ENCODE data around the gene ESAM. TPM values are rescaled to one million over a fixed set of nuclear protein-coding genes. Genes with fewer than 3 reads are reported as not detected.

The ESAM gene
- 3.7 TPM for total RNA-seq

GRCh38 chr11:124762105-124762623 lies at the start of gene ESAM:
ESAM (minus strand) TSS chr11:124762290; CDS start chr11:124762154, 136 bp downstream.
- FAIRE-seq = no peak

DNA sequence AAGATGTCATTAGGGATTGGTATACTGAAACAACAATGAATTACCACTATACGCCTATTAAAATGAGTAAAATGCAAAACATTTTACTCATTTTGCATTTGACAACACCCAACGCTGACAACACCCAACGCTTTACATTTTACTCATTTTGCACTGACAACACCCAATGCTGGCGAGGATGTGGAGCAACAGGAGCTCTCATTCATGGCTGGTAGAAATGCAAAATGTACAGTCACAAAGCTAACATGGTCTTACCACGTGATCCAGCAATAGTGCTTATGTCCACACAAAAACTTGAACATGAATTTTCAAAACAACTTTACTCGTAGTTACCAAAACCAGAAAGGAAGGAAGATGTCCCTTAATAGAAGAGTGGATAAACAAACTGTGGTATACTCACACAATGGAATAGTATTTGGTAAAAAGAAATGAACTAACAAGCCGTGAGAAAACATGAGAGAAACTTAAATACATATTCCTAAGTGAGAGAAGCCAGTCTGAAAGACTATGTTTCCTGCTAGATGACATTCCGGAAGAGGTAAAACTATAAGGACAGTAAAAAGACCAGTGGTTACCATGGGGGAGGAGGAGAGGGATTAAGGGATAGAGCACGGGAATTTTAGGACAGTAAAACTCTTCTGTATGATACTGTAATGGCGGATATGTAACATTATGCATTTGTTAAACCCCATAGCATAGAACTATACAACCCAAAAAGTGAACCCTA lies 49.5 kb upstream of the ESAM start:
- FAIRE-seq (no peak), DNase-seq (ENCODE audit: low spot score in 2 of 2) (no peak)

More at GRCh38 chr11:124762105-124762623, at the start of gene ESAM:
- peak in 1 of 2 donors; percentile 50 for DNase-seq (ENCODE audit: low spot score in 2 of 2)

GRCh38 chr11:124807660-124808270 lies 45.7 kb upstream of the ESAM start:
- DNase-seq (ENCODE audit: low spot score in 2 of 2) = no peak
- FAIRE-seq = no peak

DNA sequence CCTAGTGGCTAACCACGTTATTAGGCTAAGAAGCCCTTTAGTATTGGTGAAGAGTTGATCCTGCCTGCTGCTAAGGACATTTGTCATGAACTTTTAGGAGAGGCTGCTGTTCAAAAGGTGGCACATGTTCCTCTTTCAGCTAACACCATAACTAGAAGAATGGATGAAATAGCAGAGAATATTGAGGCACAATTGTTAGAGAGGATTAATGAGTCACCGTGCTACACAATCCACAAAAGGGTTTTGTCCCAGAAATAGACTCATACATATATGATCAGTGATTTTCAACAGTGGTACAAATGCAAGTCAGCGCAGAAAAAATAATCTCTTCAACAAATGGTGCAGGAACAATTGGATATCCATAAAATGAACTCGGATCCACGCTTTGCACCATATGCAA lies 45.1 kb upstream of the ESAM start:
- DNase-seq (ENCODE audit: low spot score in 2 of 2) (no peak), FAIRE-seq (no peak)

GRCh38 chr11:124804884-124805283 lies 42.8 kb upstream of the ESAM start:
- no peak for DNase-seq (ENCODE audit: low spot score in 2 of 2)
- no peak for FAIRE-seq

DNA sequence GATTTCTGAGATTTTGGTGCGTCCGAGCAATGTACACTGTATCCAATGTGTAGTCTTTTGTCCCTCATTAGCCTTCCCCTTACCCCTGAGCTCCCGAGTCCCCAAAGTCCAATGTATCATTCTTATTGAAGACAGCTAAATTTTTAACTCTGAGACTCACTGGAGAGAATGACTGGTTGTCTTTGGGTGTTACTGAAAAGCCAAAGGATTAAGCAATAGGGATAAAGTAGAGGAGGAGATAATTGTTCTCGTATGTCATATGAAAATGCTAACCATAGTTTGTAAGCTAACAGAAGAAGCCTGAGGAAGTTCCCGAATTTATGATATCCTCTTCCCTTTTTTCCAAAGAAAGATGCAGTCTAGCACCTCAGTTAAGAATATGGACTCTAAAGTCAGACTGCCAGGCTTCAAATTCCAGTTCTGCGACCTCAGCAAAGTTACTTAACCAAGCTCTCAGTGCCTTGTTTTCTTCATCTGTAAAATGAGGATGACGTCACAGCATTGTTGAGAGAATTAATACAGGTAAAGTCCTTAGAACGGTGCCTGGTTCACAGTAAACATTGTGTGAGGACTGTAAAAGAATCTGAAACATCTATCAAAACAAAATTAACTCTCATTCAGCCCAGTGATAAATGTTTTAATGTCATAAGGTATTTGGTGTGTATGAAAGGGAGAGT lies 39.7 kb upstream of the ESAM start:
- no peak for FAIRE-seq
- DNase-seq (ENCODE audit: low spot score in 2 of 2) = no peak

- FAIRE-seq = no peak
- DNase-seq (ENCODE audit: low spot score in 2 of 2) = peak in 1 of 2 donors; percentile 14
Observed at GRCh38 chr11:124801014-124801413, 38.9 kb upstream of the ESAM start.

DNA sequence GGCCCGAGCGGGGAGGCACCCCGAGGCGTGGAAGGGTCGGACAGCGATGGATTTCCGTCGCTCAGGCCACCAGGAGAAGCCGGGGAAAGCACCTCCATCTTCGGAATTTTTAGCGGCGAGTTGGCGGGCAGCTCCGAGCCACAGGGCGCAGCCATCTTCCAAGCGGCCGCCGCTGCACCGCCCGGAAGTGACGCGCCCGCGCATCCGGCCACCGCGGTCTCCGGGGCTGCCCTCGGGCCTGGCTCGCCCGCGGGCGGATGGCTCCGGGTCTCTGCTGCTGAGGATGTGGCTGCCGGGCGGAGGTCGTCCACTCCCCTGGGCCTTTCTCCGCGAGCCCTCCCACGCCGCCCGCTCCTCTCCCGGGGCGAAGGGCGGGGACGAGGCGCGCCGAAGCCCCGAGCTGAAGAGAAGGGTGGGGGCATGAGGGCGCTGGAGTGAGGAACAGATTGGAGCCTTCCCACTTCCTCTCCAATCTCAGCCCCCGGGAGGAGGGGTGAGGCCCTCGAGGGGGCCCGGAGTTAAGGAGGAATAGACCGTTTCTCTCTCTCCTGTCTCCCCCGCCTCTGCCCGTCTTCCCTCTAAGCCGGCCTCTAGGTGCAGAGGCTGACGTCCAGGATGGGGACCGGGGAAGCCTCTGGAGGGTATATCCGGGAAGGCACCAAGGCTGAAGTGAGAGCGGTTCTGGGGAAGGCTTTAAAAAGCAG lies 38.3 kb upstream of the ESAM start, which contains the start of gene MSANTD2:
Gene MSANTD2, minus strand, starts transcription at position 181 of the 704 bp plus-strand sequence. Its CDS starts 26 bp downstream, at position 155.
- FAIRE-seq (no peak), DNase-seq (ENCODE audit: low spot score in 2 of 2) (peak; percentile 85 to 91)

DNA sequence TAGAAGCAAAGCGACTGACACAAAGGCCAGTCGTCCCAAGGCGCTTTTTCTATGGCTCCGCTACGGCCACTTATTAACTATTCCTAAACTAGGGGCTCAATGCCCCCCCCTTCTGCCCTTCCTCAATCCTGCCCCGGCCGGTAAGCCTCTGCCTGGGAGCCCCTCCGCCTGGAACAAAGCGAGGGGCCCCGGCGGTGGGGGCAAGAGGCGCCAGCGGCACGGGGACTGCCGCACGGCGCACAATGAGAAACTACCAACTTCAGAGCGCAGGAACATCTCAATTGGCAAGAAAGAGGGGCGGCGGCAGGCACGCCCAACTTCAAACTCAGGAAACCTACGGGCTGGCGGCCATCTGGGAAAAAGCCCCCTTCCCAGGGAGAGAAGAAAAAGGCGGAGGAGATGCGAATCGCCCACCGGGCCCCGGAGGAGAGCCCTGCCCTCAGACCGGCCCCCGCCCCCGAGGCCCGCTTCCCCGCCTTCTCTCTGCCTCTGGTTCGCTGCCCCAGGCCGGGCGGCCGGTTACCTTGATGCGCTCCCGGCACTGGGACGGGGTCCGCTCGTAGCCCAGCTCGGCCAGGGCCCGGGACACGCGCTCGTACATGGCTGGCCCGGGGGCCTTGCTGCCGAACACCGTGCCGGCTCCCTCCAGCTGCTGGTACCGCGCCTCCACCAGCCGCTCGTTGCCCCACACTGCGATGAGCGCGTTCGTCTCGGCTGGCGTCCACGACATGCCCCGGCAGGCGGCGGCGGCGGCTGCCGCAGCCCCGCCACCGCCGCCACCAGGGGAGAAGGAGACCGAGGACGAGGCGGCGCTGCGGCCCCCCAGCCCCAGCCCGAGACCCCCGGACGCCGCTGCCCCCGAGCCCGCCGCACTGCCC lies 37.5 kb upstream of the ESAM start:
- FAIRE-seq (no peak), DNase-seq (ENCODE audit: low spot score in 2 of 2) (peak; percentile 31 to 57)

GRCh38 chr11:124798991-124799347 lies 36.9 kb upstream of the ESAM start:
- no peak for FAIRE-seq

GRCh38 chr11:124796312-124796711 lies 34.2 kb upstream of the ESAM start:
- FAIRE-seq = no peak
- no peak for DNase-seq (ENCODE audit: low spot score in 2 of 2)

More at GRCh38 chr11:124798991-124799347, 36.9 kb upstream of the ESAM start:
- DNase-seq (ENCODE audit: low spot score in 2 of 2) = peak in 1 of 2 donors; percentile 12

DNA sequence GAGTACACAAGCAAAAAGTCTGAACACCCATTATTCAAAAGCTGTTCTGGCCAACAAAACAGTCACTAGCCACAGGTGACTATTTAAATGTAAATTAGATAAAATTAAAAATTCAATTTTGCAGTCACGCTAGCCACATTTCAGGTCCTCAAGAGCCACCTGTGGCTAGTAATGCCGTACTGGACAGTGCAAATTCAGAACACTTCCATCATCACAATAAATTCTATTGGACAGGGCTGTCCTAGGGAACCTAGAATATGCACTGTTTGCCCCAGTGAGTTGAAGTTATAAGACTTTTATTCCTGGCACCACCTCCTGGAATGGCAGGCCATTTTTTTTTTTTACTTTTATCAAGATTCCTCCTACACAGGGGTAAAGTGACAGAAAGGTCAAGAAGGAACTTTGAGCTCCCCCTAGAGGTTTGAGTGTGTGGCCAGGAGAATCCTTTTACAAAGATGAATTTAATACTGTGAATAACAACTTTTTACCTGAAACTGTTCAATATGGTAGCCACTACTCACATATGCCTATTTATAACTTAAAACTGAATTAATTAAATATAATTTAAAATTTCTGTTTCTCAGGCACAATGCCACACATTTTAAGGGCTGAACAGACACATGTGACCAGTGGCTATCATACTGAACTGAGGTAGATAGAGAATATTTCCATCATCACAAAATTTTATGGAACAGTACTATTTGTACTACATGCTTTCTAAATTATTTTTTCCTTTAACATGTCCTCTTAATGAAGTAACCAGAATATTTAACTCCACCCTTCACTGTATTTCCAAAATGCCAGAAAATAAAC lies 31.6 kb upstream of the ESAM start:
- FAIRE-seq = no peak
- peak in 1 of 2 donors; percentile 20 for DNase-seq (ENCODE audit: low spot score in 2 of 2)

DNA sequence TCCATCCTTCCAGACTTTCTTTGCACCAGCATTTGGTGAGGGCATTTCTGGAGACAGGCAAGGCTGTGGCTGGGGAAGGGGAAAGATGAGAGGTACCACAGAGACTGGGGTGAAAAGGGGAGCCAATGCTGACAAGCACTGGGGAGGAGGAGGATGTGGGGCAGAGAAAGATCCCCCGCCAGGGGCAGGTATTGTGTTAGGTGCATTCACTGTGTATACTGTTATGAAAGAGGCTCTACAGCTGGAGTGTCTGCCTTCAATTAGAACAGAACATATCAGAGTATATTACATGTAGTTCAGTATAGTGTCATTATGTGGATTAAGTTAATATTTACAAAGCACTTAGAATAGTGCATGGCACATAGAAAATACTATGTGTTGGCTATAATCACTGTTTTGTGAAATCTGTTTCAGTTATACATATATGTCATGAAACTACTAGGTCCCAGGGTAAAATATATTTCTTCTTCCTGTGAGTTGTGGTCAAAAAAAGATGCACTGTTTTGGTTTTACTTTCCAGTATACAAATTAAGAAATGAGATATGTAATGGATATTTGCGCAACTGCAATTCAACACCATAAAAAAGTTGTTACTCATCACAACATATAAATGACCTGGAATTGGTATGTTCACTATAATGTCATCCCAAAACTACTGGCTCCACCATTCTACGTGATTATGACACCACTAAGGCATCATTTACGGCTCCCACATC lies 29.7 kb upstream of the ESAM start:
- no peak for DNase-seq (ENCODE audit: low spot score in 2 of 2)
- FAIRE-seq = no peak

GRCh38 chr11:124788521-124788920 lies 26.4 kb upstream of the ESAM start:
- DNase-seq (ENCODE audit: low spot score in 2 of 2) (no peak), FAIRE-seq (no peak)

DNA sequence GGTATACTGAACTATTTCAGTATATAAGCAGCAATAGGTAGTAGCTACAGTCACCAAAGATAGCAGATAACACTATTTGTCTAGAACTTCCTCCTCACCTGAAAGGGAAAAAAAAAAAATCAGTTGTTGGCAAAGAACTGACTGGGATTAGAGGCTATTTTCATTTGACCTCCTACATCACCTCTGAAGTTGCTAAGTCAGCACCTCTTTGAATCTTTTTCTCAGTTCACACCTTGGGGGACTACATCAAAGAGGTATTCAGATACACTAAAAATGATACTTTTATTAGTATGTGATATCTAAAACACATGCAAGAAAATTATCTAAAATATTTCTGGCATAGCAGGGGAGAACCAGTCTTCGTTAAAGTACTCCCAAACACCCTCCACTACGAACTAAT lies 22.0 kb upstream of the ESAM start:
- DNase-seq (ENCODE audit: low spot score in 2 of 2) (no peak), FAIRE-seq (no peak)

- DNase-seq (ENCODE audit: low spot score in 2 of 2) (no peak), FAIRE-seq (no peak)
Observed at GRCh38 chr11:124783002-124783401, 20.9 kb upstream of the ESAM start.

DNA sequence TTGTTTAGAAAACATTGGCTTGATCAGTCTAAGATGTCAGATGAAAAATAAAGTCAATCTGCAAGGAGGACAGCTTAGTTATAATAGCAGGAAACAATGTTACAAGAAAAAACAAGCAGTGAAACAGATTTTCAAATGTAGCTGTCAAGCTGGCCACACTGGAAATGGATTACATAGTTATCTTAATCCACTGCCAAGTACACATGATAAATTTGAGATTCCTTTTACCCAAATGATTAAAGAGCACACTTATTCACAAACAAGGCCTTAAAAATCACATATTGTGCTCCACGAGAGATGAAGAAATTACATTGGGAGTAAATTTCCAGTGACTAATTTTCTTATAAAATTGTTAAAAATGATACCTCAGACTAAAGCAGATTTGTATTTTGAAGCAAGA lies 17.5 kb upstream of the ESAM start:
- no peak for DNase-seq (ENCODE audit: low spot score in 2 of 2)

GRCh38 chr11:124778281-124778680 lies 16.2 kb upstream of the ESAM start:
- DNase-seq (ENCODE audit: low spot score in 2 of 2) (no peak), FAIRE-seq (no peak)

More for the DNA sequence above, 17.5 kb upstream of the ESAM start:
- FAIRE-seq = no peak

All from frontal cortex (tissue), 4 donors.